MV-4-11 (cell line): ENCODE measurements around the gene LAMC3.

ENCODE experiments used
- DNase-seq: peaks from one replicate; lab custom pipeline; 2025; lab: John Stamatoyannopoulos, UW

The LAMC3 gene

GRCh38 chr9:131008909-131009618 lies at the start of gene LAMC3:
TSS of gene LAMC3 (plus strand) at chr9:131009174. CDS start at chr9:131009215, 41 bp downstream.
- DNase-seq, result no peak

- no peak for DNase-seq
Measured at GRCh38 chr9:130959809-130960334, 49.1 kb upstream of the LAMC3 start.

GRCh38 chr9:130960522-130961378 lies 48.2 kb upstream of the LAMC3 start:
- no peak for DNase-seq

- DNase-seq, result no peak
Measured at GRCh38 chr9:130961511-130962300, 47.3 kb upstream of the LAMC3 start.

GRCh38 chr9:130962418-130963316 lies 46.3 kb upstream of the LAMC3 start:
- no peak for DNase-seq

- no peak for DNase-seq
Measured at GRCh38 chr9:130963337-130963908, 45.6 kb upstream of the LAMC3 start.

- no peak for DNase-seq
Measured at GRCh38 chr9:130963916-130964315, 45.1 kb upstream of the LAMC3 start.

GRCh38 chr9:130965680-130966079 lies 43.3 kb upstream of the LAMC3 start:
- DNase-seq, result no peak

- no peak for DNase-seq
Measured at GRCh38 chr9:130970052-130970451, 38.9 kb upstream of the LAMC3 start.

GRCh38 chr9:130970855-130971254 lies 38.1 kb upstream of the LAMC3 start:
- DNase-seq, result no peak

- DNase-seq, result no peak
Measured at GRCh38 chr9:130971294-130971849, 37.6 kb upstream of the LAMC3 start.

- DNase-seq, result no peak
Measured at GRCh38 chr9:130972277-130972956, 36.6 kb upstream of the LAMC3 start.

GRCh38 chr9:130972957-130973685 lies 35.9 kb upstream of the LAMC3 start:
- DNase-seq, result no peak

- no peak for DNase-seq
Measured at GRCh38 chr9:130973686-130974281, 35.2 kb upstream of the LAMC3 start.

GRCh38 chr9:130974697-130975096 lies 34.3 kb upstream of the LAMC3 start:
- no peak for DNase-seq

GRCh38 chr9:130975156-130975555 lies 33.8 kb upstream of the LAMC3 start:
- DNase-seq, result no peak

GRCh38 chr9:130975932-130976841 lies 32.8 kb upstream of the LAMC3 start:
- DNase-seq, result no peak

- DNase-seq, result no peak
Measured at GRCh38 chr9:130977811-130978221, 31.2 kb upstream of the LAMC3 start.
